ENCODE measurements around the gene TUBE1.

Gene TUBE1

DNA sequence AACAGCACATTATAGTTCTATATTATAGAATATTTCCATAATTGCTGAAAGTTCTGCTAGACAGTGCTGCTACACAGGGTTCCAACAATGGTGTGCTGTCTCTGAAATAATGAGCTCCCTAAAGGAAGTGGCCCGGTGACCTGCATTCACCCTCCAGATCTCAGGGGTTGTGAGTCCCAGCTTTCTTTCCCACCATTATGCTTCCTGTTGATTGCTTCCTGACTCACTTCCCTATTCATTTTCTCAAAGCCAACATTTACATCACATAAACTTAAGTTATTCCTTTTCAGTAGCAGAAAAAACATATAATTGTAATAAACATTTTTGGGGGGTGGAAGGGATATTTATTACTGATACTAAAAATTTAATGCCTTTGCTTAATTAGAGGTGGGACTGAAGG lies 46.3 kb downstream of the TUBE1 start:
- TF ChIP-seq, protein P1, sequence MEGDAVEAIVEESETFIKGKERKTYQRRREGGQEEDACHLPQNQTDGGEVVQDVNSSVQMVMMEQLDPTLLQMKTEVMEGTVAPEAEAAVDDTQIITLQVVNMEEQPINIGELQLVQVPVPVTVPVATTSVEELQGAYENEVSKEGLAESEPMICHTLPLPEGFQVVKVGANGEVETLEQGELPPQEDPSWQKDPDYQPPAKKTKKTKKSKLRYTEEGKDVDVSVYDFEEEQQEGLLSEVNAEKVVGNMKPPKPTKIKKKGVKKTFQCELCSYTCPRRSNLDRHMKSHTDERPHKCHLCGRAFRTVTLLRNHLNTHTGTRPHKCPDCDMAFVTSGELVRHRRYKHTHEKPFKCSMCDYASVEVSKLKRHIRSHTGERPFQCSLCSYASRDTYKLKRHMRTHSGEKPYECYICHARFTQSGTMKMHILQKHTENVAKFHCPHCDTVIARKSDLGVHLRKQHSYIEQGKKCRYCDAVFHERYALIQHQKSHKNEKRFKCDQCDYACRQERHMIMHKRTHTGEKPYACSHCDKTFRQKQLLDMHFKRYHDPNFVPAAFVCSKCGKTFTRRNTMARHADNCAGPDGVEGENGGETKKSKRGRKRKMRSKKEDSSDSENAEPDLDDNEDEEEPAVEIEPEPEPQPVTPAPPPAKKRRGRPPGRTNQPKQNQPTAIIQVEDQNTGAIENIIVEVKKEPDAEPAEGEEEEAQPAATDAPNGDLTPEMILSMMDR (IDR thresholded peaks at IDR 0.05) = no peak
- DNase-seq = no peak
- Mint-ChIP-seq H3K27ac (no peak overlapping the region), H3K4me1 (peaks cover 48% of the 10 kb centered on the region), H3K27me3 (ENCODE audit: low read depth, poor library complexity) (peaks cover 5% of the 10 kb centered on the region), H3K36me3 (ENCODE audit: low read depth) (no peaks in the 10 kb centered on the region), H3K4me3 (no peak overlapping the region), H3K9me3 (no peaks in the 10 kb centered on the region)

- peaks cover 40% of the 10 kb centered on the region for H3K4me1 Mint-ChIP-seq
- TF ChIP-seq, protein P1 (IDR thresholded peaks at IDR 0.05) = no peak
- H3K27ac Mint-ChIP-seq = no peak overlapping the region
- DNase-seq = no peak
- H3K9me3 Mint-ChIP-seq = no peaks in the 10 kb centered on the region
- H3K27me3 Mint-ChIP-seq (ENCODE audit: low read depth, poor library complexity) = peaks cover 4% of the 10 kb centered on the region
- H3K36me3 Mint-ChIP-seq (ENCODE audit: low read depth) = no peaks in the 10 kb centered on the region
- H3K4me3 Mint-ChIP-seq = no peak overlapping the region
Observed at GRCh38 chr6:112039431-112039770, 47.9 kb downstream of the TUBE1 start.

GRCh38 chr6:112038756-112039430 lies 48.4 kb downstream of the TUBE1 start:
- no peaks in the 10 kb centered on the region for H3K9me3 Mint-ChIP-seq
- no peak overlapping the region for H3K4me3 Mint-ChIP-seq
- peaks cover 37% of the 10 kb centered on the region for H3K4me1 Mint-ChIP-seq
- no peak overlapping the region for H3K27ac Mint-ChIP-seq
- DNase-seq = no peak
- H3K27me3 Mint-ChIP-seq (ENCODE audit: low read depth, poor library complexity) = no peaks in the 10 kb centered on the region
- H3K36me3 Mint-ChIP-seq (ENCODE audit: low read depth) = no peaks in the 10 kb centered on the region
- TF ChIP-seq, protein P1 (IDR thresholded peaks at IDR 0.05) = no peak

DNA sequence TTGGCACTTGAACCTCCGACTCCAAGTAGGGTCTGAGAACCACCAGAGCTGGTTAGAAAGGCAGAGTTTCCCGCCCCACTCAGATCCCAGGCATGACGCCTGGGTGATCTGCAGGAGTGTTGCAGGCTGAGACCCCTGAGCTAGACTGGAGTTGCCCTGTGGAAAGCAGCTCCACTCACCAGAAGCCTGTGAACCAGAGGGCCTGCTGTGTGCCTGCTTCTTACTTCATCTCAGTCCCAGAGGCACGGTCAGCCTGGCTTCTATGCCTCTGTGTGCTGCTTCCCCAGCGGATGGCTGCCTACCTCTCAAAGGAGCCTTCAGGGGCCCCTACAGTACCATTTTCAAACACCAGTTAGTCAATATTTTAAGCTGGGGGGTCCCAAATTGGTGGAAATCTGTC lies 49.0 kb downstream of the TUBE1 start:
- Mint-ChIP-seq H3K4me1 (peaks cover 37% of the 10 kb centered on the region), H3K36me3 (ENCODE audit: low read depth) (no peaks in the 10 kb centered on the region), H3K27me3 (ENCODE audit: low read depth, poor library complexity) (no peaks in the 10 kb centered on the region), H3K27ac (no peak overlapping the region), H3K9me3 (no peaks in the 10 kb centered on the region), H3K4me3 (no peak overlapping the region)
- TF ChIP-seq, protein P1 (IDR thresholded peaks at IDR 0.05) = no peak
- DNase-seq = no peak

GRCh38 chr6:112037783-112038216 lies 49.5 kb downstream of the TUBE1 start:
- Mint-ChIP-seq H3K4me1 (peaks cover 38% of the 10 kb centered on the region), H3K36me3 (ENCODE audit: low read depth) (no peaks in the 10 kb centered on the region), H3K27me3 (ENCODE audit: low read depth, poor library complexity) (peaks cover 1% of the 10 kb centered on the region), H3K9me3 (no peaks in the 10 kb centered on the region), H3K4me3 (no peak overlapping the region), H3K27ac (no peak overlapping the region)
- TF ChIP-seq, protein P1 (IDR thresholded peaks at IDR 0.05) = no peak
- DNase-seq = no peak

- DNase-seq = no peak
- Mint-ChIP-seq H3K36me3 (ENCODE audit: low read depth) (no peaks in the 10 kb centered on the region), H3K27ac (no peak overlapping the region), H3K4me1 (peaks cover 31% of the 10 kb centered on the region), H3K27me3 (ENCODE audit: low read depth, poor library complexity) (peaks cover 5% of the 10 kb centered on the region), H3K4me3 (no peak overlapping the region), H3K9me3 (no peaks in the 10 kb centered on the region)
- TF ChIP-seq, protein P1 (IDR thresholded peaks at IDR 0.05) = no peak
Observed at GRCh38 chr6:112036088-112036637, 51.1 kb downstream of the TUBE1 start.
